GM19240 (cell line): ENCODE results near the gene RASAL1.
A peak's percentile ranks its signal among the peaks of the same experiment; 100 is the strongest.

Source experiments
- DNase-seq: peaks from one replicate; pipeline ENCODE4 v3.0.0; 2011; ENCODE audit warnings: low spot score; ENCODE audit not compliant: insufficient read length

RASAL1 gene

DNA sequence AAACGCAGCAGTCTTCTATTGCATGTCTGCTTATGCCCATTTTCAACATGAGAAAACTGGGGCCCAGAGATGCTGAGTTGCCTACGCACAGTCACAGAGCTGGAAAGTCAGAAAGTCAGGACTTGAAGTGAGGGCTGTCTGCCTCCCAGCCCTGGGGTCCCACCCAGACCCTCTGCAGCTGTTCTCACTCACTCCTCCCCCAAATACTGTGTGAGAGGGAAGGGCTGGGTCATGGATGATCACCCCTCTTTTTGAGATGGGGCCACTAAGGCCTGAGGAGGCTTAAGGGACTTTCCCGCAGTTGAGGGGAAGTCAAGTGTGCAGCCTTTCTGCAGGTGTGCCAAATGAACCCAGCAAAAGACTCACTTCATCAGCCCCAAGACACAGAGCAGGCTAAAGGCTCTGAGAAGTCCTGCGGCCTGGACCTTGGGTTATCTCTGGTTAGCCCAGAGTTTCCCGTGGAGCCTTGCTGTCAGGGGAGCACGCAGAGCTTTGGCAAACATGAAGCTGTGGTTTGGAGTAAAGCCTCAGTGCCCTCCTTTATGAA lies 60.4 kb downstream of the RASAL1 start:
- DNase-seq = peak; percentile 96

DNA sequence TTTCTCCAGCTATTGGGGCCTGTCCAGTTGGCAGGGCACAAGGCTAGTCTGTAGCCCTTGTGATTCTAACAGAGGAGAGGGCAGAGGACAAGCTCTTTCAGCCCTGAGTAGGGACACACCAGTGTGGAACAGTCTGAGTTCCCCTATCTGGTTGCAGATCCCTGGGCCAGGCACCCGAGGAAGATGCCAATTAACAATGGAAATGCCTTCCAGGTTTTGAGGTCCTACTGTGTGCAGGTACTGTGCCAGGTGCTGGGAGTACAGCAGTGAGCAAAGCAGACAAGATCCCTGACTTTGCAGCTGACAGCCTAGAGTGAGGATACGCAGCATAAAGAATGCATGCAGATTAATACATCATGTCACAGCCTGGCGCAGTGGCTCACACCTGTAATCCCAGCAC lies 62.0 kb downstream of the RASAL1 start:
- DNase-seq = no peak

DNA sequence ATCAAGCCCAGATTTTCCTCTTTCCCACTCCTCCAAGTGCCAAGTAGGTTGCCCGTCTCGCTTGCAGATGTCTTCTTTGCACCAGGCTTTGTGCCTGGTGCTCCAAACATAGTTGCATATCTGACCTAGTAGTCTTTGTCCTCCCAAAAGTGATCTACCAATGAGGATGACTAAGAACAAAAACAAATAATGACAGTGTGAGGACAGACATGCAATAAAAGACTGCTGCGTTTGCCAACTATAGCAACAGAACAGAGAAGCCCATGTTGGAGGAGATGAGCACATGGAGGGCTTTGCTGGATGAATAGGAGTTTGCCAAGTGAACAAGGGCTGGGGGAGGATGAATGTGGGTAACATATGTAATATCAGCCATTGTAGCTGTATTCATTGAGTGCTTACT lies 63.4 kb downstream of the RASAL1 start:
- no peak for DNase-seq

DNA sequence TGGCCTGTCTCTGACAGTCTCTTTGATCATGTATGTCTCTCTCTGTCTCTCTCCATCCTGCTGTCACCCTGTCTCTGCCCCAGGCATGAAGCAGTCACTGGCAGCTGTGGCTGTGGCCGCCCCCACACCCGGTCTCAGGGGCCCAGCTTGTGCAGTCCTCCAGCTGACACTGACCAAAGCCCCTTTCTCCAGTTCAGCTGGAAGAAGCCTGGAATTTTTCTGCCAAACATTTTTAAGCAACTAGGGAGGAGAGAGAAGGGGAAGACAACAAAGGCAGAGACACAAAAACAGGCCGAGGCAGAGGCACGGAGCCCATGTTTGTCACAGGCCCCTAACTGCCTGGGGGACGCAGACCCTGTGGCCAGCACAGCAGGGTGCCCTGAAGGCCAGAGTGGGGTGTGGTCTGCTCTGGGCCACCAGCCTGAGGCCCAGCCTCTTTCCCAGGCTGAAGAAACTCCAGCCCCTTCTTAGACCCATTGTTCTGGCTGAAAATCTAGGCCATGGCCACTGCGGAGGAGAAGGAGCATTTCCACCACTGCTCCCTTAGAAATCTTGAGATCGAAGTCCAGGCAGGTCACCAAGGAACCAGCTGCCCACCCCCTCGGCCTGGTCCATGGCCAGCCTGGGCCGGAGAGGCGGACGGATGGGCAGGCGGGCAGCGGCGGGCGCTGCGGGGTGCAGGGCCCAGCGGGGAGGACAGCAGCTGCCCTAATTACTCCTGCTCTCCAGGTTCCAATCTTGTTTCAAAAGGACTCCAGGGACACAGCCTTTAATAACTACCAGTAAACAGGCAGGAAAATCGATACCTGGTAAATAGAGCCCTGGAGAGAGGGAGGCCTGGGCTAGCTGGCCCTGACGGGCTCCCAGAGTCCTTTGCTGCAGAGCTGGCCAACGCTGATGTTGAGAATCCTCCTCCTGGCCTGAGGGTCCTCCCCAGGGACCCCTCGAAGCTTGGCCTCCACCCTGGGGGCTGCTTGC lies 64.1 kb downstream of the RASAL1 start:
- DNase-seq = no peak

DNA sequence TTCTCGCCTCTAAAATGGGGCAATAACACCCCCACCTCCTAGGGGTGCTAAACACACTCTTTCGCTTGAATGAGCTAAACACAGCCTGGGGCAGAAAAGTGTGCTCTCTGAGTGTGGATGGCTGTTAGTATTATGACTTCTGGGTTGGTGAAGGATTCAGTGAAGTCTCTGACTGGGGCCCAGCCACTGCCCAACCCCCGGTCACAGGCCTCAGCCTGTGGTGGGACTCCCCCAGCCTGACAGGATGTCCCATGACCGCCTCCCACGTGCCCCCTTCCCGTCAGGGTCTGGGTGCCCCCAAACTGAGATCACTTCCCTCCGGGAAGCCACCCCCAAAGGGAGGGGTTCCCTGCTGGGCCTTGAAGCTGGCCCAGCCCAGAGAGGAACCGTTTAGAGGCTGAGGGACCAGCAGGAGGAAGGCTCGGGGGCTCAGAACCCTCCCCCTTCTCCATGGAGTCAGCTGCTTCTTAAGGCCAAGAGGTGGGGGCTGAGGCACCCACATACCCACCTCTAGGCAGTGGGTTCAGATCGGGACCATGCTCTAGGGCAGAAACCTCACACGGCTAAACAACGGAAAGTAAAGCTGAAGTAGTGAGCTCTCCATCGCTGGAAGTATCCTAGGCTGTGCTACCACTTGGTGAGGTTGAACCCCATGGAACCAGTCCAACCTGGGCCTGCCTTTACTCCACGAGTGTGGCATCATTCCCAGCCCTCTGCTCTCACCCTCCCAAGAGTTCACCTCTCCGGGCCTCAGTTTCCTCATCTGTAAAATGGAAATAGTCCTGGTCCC lies 65.2 kb downstream of the RASAL1 start:
- peak; percentile 62 for DNase-seq

DNA sequence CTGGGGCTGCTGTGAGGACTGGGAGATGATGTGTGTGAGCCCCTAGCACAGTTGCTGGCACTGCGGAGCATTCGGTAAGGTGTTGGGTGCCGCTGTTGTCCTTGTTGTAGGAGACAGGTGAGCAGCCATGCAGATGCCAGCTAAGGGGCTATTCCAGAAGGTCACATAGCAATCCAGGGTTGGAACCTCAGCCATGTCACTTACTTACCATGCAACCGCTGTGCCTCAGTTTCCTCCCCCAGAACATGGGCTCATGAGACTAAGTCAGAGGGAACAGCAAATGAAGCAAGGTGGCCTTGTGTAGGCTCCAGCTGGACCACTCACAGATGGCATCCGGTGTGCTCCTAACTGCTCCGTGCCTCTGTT lies 65.8 kb downstream of the RASAL1 start:
- DNase-seq = no peak

DNA sequence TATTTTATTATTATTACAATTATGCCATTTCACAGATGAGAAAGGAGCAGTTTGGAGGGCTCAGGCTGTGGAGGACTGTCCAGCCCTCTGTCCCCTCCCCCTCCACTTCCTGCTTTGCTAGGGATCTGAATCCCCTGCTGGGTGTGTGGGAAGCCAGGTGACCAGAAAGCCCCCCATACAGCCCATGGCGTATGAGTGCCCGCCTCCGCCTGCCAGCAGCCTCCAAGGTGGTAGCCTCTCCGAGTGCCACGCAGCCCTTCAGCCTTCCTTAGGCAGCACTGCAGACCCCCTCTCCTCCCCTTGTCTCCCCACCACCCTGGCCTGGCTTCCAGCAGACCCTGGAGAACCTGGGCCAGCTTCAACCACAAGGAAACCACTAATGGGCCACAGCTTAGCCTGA lies 66.4 kb downstream of the RASAL1 start:
- DNase-seq = no peak

DNA sequence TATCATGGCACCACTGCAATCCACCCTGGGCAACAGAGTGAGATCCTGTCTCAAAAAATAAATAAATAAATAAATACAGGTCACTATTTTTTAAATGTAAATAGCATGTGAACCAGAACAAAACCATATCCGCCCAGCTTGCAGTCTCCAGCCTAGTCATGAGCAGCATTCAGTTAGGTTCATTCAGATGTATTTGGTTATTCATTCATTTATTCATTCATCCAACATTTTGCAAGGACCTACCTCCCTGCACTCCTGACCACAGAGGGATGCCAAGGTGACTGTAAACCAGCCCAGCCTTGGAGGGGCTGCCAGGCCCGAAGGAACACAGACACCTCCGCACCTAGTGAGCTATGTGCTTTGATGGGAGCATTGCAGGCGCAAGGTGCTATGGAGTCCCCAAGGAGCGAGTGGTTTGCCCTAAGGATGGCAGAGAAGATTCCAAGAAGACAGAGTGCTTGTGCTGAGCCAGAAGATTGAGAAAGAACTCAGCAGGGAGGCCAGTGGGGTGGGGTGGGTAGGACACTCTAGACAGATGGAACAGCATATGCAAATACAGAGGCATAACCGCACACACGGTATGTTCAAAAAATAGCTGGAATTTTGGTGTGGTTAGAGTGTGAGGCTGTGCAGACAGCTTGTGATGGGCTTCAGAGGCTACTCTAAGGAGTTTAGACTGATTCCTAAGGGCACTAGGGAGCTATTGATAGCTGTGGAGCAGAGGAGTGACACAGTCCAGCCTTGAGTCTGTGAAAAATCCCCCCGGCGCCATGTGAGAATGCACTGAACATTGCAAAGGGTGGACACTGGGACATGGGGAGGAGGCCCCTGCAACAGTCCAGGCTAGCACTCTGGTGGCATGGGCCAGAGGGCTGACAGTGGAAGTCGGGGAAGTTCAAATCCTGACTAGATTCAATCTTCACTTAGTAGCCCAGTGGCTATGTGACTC lies 67.3 kb downstream of the RASAL1 start:
- no peak for DNase-seq

DNA sequence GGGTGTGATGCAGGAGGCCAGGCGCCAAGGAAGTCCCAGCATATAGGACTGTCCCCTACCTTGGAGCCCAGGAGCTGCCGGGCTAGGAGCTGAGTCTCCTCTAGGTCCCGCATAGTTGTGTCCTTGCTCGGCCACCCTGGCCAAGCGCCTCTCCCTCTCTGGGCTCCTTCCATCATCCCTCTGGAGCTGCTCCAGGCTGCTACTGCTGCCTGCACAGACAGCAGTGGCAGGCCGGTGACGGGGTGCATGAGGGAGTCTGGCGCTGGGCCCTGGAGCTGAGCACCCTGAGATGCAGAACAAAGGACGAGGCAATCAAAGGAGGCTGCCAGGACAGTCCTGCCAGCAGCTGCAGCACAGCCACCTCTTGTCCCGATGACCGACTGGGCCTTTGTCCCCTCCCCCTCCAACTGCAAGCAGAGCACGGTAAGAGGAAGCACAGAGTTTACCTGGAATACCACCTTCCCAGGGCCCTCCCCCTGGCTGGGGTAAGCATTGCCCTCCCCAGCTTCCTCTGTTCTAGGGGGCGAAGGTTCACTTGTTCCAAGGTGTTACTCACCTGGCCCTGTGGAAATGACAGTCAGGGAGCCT lies 68.7 kb downstream of the RASAL1 start:
- DNase-seq = no peak

DNA sequence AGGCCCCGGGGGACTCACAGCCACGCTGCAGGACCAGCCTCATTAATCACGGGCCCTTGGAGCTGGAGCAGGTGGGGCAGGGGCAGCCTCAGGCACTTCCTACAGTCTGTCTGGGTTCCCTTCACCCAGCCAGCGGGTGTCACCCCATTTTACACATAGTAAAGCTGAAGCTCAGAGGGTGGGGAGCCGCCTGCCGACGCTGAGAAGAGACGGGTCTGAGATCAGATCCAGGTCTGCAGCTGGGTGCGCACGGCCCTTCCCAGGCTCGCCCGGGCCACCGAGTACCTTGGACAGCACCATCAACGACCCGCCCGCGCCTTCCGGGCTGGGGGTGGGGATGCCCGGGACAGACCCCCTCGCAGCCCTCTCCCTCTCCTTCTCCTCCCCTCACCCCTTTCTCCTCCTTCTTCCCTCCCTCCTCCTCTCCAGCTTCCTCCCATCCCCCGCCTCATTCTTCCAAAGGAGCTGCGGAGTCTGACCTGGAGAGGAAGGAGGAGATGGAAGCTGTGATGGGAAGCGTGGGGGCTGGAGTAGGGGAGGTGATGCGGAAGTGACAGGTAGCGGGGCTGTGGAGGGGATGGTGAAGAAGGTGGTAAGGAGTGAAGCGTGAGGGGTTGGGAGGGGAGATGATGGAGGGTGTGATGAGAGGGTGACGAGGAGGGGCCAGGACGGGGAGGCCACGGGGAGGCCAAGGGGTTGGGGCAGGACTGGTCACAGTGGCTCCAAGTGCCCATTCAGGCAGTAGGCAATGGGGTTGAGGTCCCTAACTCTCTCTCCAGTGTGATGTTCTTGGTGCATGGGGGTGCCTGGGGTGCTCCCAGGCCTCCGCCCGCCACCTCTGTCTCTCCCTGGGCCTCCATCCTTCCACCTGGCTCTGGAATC lies 70.2 kb downstream of the RASAL1 start:
- DNase-seq = no peak

DNA sequence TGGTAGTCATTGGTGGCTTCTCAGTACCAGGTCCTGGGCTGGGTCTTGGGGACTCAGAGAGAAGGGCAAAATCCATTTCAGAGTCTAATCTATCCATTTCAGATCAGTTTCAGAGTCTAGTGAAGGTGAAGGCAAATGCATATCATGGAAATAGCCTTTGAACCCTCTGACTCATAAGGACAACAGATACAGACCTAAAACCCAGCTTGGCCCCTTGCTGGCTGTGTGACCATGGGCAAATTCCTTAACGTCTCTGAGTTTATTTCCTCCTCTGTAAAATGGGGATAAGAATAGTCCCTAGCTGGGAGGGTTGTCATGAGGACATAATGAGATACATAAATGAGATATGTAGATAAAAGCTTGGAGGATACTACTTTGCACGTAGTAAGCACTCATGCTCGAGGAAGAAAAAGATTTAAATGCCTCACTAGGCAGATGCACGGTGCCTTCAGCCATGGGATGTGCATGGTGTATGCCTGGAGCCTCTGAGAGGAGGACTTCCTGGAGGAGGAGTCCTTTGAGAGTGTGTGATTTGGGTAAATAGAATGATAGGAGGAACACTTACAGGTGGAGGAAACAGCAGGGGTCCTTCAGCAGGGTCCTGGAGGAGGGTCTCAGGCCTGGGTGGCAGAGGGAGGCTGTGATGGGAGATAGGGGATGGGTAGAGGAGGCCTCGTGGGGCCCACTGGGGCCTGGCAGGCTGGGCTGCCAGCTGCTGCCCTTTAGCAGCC lies 71.0 kb downstream of the RASAL1 start:
- DNase-seq = no peak

DNA sequence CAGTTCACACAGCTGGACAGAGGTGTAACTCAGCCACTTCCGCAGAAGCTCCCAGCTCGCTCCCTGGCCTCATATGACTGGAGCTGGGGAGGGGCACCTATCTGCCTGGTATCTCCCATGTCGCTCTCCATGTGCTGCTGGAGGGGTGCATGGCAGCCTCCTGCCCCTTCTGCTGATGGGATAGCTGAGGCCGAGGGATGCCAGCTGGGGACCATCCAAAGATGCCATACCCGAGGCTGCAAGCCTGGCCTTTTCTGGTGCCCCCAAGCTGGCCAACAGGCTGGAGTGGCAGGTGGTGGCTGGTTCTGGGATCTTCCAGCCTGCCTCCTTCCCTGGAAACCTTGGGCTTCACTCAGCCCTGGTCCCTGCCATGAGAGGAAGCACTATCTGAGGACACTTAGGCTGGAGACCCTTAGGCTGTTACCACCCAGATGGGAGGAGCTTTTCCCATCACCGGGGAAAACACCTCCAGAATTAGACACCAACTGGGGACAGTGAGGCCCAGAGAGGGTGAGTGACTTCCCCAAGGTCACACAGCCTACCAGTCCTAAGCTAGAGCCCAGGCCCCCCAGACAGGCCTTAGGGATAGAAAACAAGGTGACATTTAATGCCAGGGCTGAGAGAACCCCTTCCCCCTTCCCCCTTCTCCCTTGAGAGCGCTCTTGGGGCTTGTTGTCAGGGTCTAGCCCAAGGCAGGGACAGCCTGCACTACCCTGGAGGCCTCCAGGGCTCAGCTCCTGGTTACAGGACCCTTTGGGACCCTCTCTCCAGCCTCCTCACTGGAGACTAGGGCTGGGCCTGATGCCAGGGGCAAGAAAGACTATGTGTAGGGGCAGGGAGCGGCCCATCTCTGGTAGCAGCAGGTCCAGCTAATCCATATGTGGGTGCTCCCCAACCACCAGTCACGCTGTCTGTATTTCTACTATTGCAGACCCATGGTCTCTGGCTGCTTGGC lies 71.9 kb downstream of the RASAL1 start:
- no peak for DNase-seq

DNA sequence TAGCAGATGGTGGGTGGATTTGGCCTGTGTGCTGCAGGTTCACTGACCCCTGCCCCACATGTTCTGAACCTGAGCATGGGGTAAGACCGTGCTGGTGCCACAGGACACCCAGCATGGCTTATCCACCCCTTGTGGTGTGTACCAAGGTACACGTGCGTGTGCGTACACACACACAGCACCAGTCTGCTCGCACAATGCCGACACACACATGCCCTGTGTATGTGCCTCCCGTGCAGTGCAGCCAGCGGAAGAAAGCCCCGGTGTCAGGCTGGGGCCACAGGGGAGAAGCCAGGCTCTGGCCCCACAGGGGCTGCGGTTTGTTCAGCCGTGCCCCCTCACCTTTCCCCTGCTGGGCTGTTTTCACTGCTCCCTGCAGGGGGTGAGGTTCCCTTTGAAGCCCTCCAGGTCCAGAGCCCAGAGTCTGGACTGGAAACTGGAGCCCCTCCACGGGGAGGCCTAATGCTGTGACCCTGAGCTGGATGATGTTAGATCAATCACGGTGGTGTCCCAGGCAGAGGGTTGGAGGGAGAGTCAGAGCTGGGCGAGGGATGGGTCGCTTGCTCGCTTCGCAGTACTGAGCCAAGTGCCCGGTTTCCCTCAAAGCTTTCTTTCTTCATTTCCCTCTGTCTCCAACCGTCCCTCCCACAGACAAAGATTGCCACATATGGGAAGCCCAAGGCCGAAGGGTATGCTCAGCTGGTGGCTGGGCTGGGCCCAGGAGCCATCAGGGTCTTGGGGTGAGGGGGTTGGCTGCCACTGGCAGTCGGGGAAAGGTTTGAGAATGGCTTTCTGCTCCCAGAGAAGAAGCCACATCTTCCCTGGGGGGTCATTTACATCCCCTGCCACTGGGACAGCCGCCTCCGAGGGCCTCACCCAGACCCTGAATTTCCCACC lies 72.8 kb downstream of the RASAL1 start:
- DNase-seq = no peak

DNA sequence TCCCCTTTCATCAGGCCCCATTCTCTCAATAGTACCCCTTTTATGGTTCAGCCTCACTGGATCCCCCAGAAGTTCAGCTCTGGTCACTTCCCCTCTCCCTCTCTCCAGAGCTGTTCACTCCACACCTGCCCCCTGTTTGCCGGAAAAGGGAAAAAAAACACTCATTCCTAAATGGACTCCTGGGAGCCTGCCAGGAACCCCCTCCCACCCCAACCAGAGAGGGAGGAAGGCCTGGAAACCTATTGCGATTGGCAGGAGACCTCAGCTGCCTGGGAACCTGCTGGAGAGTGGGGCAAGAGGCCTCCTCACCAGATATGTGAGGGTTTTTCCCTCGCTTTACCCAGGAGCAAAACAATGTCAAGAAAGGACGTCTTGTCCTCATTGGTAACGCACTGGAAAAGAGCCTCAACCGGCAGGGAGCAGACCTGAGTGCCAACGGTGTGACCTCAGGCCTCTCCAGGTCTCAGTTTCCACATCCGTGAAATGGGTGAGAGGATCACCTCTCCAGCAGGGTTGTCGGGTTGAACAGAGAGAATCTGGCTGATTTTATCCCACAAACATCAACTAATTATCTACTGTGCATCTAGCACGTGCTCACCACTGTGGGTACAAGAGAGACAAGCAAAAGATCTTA lies 74.4 kb downstream of the RASAL1 start:
- no peak for DNase-seq

DNA sequence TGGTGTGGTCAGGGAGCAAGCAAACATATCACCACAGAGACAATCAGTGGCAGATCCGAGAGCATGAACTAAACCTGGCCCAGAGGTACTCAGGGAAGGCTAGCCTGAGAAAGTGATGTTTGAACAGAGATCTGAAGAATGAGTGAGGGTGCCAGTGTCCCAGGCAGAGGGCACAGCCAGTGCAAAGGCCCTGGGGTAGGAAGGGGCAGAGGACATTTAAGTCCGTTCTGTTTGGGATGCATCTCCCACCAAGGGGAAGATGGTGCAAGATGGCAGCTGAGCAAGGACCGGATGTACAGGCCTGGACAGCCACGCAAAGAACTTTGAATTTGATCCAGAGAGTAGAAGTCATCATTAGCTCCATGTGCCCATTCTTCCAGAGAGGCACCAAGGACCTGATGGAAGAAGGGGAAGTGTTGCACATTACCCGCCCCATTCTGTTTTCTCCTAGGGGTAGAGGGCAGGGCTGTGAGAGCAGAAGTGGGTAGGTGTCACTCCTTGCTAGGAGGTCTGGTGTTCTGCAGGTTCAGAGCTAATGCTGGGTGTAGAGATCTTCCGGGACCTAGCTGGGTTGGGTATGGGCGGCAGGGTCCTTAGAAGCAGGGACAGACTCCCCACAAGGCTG lies 75.1 kb downstream of the RASAL1 start:
- no peak for DNase-seq

DNA sequence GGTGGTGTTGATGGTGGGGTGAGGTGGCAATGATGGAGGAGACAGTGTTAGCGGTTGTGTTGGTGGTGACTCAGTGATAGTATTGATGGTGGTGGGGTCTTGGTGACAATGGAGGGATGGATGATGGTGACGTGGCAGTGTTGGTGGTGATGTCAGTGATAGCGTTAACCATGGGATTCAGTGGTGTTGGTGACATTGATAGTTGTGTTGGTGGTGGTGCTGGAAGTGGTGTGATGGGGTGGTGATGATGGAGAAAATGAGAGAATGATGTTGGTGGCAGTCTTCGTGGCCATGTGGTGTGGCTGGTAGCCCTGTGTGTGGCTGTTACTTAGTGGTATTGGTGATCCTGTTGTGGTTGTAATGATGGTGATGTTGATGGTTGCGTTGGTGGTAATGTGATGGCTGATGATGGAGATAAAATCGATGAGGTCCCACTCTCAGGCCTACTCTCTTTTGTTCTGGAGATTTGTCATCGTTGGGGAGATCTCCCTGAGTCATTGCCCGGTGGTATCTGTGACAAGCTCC lies 76.4 kb downstream of the RASAL1 start:
- no peak for DNase-seq
